AG04450 (cell line): ENCODE data around the gene MOCOS. TPM values are rescaled to one million over a fixed set of nuclear protein-coding genes. Genes with fewer than 3 reads are reported as not detected.

ENCODE experiments used
- CTCF ChIA-PET: fragments of 300-600, 350-600 bp; formaldehyde crosslinking; extraction: SDS; loops from one replicate; lab custom pipeline; 2022; ENCODE audit warnings: antibody characterized with exemption, inconsistent platforms; lab: Charles Lee
- POLR2A ChIA-PET: fragments of 350-600 bp; formaldehyde crosslinking; extraction: SDS; loops from one replicate; lab custom pipeline; 2021; ENCODE audit warnings: antibody characterized with exemption, inconsistent platforms; lab: Yijun Ruan, JAX
- DNase-seq: peaks from one replicate; pipeline ENCODE4 v3.0.0-alpha.2; 2011; ENCODE audit warnings: low read depth, low spot score
- H3K27ac ChIP-seq: one replicate; pipeline ENCODE4 v1.5.1; 2012; ENCODE audit warnings: low read depth, low read length, control low read depth
- H3K27me3 ChIP-seq: one replicate; pipeline ENCODE4 v1.6.0; 2012; ENCODE audit warnings: low read length; ENCODE audit not compliant: control insufficient read depth, insufficient read depth
- H3K4me3 ChIP-seq: 2 replicates; pipeline ENCODE4 v1.5.1; 2011; ENCODE audit warnings: mild to moderate bottlenecking, low read depth, low read length, control low read depth
- H3K9me3 ChIP-seq: 2 replicates; pipeline ENCODE4 v1.5.1; 2012; ENCODE audit warnings: low read length; ENCODE audit not compliant: control insufficient read depth, insufficient read depth
- CTCF ChIP-seq: IDR thresholded peaks from 2 replicates; pipeline ENCODE4 v1.5.1; 2011; ENCODE audit warnings: low read depth, low read length, control low read depth, inconsistent platforms
- polyA plus RNA-seq: library from polyadenylated mRNA; depleted of rRNA; stranded (reverse); fragments of >200 nt; gene quantifications from 2 replicates; pipeline ENCODE4 v1.2.3, GENCODE V29; 2011

MOCOS gene
- polyA plus RNA-seq, 1 experiment = 5.1 TPM

GRCh38 chr18:36191286-36191685 lies 4.0 kb downstream of the MOCOS start:
- Histone ChIP-seq H3K9me3 (no peaks in the 10 kb centered on the region; the same call in 1 of the 2 replicates), H3K4me3 (no peak overlapping the region), H3K27ac (no peak overlapping the region), H3K27me3 (no peaks in the 10 kb centered on the region)
- no peak for DNase-seq
- no peak for TF ChIP-seq CTCF
- POLR2A ChIA-PET = no interaction called here
- CTCF ChIA-PET = no interaction called here

GRCh38 chr18:36191711-36192110 lies 4.4 kb downstream of the MOCOS start:
- no peak for DNase-seq
- Histone ChIP-seq H3K27me3 (no peaks in the 10 kb centered on the region), H3K9me3 (no peaks in the 10 kb centered on the region; the same call in 1 of the 2 replicates), H3K27ac (no peak overlapping the region), H3K4me3 (no peak overlapping the region)
- CTCF ChIA-PET = no interaction called here
- POLR2A ChIA-PET = no interaction called here
- TF ChIP-seq CTCF = no peak

GRCh38 chr18:36194600-36195315 lies 7.5 kb downstream of the MOCOS start:
- no peak for DNase-seq
- CTCF ChIA-PET = interaction anchor here (1.1 kb wide), 1 partner anchor 90 kb away, joined by 3 read pairs; no protein-coding TSS in a partner anchor
- no peak for TF ChIP-seq CTCF
- no peak overlapping the region for H3K27ac ChIP-seq
- no peak overlapping the region for H3K4me3 ChIP-seq
- H3K27me3 ChIP-seq = no peaks in the 10 kb centered on the region
- H3K9me3 ChIP-seq = no peaks in the 10 kb centered on the region
- POLR2A ChIA-PET = no interaction called here

GRCh38 chr18:36195427-36196122 lies 8.3 kb downstream of the MOCOS start:
- H3K9me3 ChIP-seq = no peaks in the 10 kb centered on the region
- POLR2A ChIA-PET = no interaction called here
- CTCF ChIA-PET = no interaction called here
- no peaks in the 10 kb centered on the region for H3K27me3 ChIP-seq
- H3K4me3 ChIP-seq = no peak overlapping the region
- TF ChIP-seq CTCF = no peak
- no peak for DNase-seq
- no peak overlapping the region for H3K27ac ChIP-seq
